GM12878 (cell line): ENCODE data around the gene PRDM16. TPM values are rescaled to one million over a fixed set of nuclear protein-coding genes. Genes with fewer than 3 reads are reported as not detected.
A peak's percentile ranks its signal among the peaks of the same experiment; 100 is the strongest.
"Not testable (repeated sequence)": the region's sequence is repeated elsewhere in the genome, so short reads cannot be mapped to it uniquely, and the experiment has no call there.

Experiments
- ATAC-seq: fragments of 200-7000 bp; cut with Tn5 transposase; 3 replicates; pipeline ENCODE4 v1.9.1; 2020; ENCODE audit warnings: mild to moderate bottlenecking, moderate library complexity
- BruUV-seq: library from RNA; stranded (reverse); fragments of 400-500 nt; replicated peaks from 2 replicates; lab custom pipeline; 2021; lab: Mats Ljungman, UMichigan
- CTCF ChIA-PET: fragments of 300-600 bp; sonication (Branson Sonifier 250); formaldehyde crosslinking; extraction: SDS; loops from one replicate; lab custom pipeline; 2021; ENCODE audit warnings: inconsistent platforms; lab: Yijun Ruan, JAX
- POLR2A ChIA-PET: fragments of 350-600 bp; formaldehyde crosslinking; extraction: SDS; loops from one replicate; lab custom pipeline; 2021; ENCODE audit warnings: inconsistent platforms; lab: Charles Lee
- RAD21 ChIA-PET: fragments of 300-600 bp; sonication (Branson Sonifier 250); formaldehyde crosslinking; loops from one replicate; lab custom pipeline; 2023; ENCODE audit warnings: antibody characterized with exemption; ENCODE audit not compliant: unreplicated experiment; lab: Charles Lee
- SMC1A ChIA-PET: fragments of 300-600 bp; sonication (Branson Sonifier 250); formaldehyde crosslinking; loops from one replicate; lab custom pipeline; 2023; ENCODE audit not compliant: unreplicated experiment, uncharacterized antibody; lab: Charles Lee
- DNase-seq: peaks from one replicate; pipeline ENCODE4 v3.0.0-alpha.2; 2011; ENCODE audit warnings: low read depth, low spot score
- FAIRE-seq: peaks from 3 replicates; lab custom pipeline; 2011; peaks lifted over from hg19 to GRCh38; lab: Jason Lieb, UNC
- H2AFZ ChIP-seq: 2 replicates; pipeline ENCODE4 v1.6.0; 2011; ENCODE audit warnings: low read depth, low read length, control low read depth; ENCODE audit not compliant: control insufficient read depth
- H3K27ac ChIP-seq: 2 replicates; pipeline ENCODE4 v1.5.1; 2011; ENCODE audit warnings: control low read depth; ENCODE audit not compliant: control insufficient read depth, insufficient read depth
- H3K27me3 ChIP-seq, 2 experiments: replicated peaks in 1 of 2; 2 replicates each; pipeline versions ENCODE4 v1.6.0 to v1.6.1; 2011; ENCODE audit warnings: low read length in 1 of 2; ENCODE audit not compliant: control insufficient read depth in 2 of 2, insufficient read depth in 2 of 2
- H3K36me3 ChIP-seq, 2 experiments: 2 replicates each; pipeline ENCODE4 v1.5.1; 2011; ENCODE audit warnings: low read length in 1 of 2; ENCODE audit not compliant: control insufficient read depth in 2 of 2, insufficient read depth in 2 of 2
- H3K4me1 ChIP-seq: 2 replicates; pipeline ENCODE4 v1.6.1; 2011; ENCODE audit warnings: mild to moderate bottlenecking, low read length, moderate library complexity, mixed read lengths; ENCODE audit not compliant: control insufficient read depth, insufficient read depth
- H3K4me2 ChIP-seq: 2 replicates; pipeline ENCODE4 v1.6.0; 2011; ENCODE audit warnings: control low read depth; ENCODE audit not compliant: control insufficient read depth, insufficient read depth
- H3K4me3 ChIP-seq: fragments of 200-600 bp; sonication (generic); 2 replicates; pipeline ENCODE4 v1.5.1; 2016
- H3K79me2 ChIP-seq: 2 replicates; pipeline ENCODE4 v1.6.0; 2011; ENCODE audit warnings: low read length; ENCODE audit not compliant: control insufficient read depth, insufficient read depth
- H3K9ac ChIP-seq: 2 replicates; pipeline ENCODE4 v1.8.0; 2011; ENCODE audit warnings: low read length, control low read depth, mixed read lengths; ENCODE audit not compliant: control insufficient read depth, insufficient read depth
- H3K9me3 ChIP-seq: replicated peaks from 3 replicates; pipeline ENCODE4 v1.5.1; 2011; ENCODE audit warnings: mild to moderate bottlenecking, low read length; ENCODE audit not compliant: control insufficient read depth, insufficient read depth
- H4K20me1 ChIP-seq: 2 replicates; pipeline ENCODE4 v1.6.0; 2011; ENCODE audit not compliant: control insufficient read depth, insufficient read depth
- CBX5 ChIP-seq: sonication (generic); IDR thresholded peaks from 2 replicates; pipeline ENCODE4 v1.6.1; 2016; ENCODE audit warnings: low read depth, moderate library complexity, mild to moderate bottlenecking, inconsistent platforms
- TCF3 ChIP-seq: IDR thresholded peaks from 2 replicates; pipeline ENCODE4 v1.6.1; 2012; ENCODE audit warnings: low read depth, mild to moderate bottlenecking, low read length, borderline replicate concordance; ENCODE audit not compliant: insufficient read depth
- WGBS: methylation state at CpG from one replicate; pipeline ENCODE4 v1.1.6; 2016; ENCODE audit warnings: low lambda C conversion rate; ENCODE audit not compliant: insufficient replicate concordance, insufficient coverage; ENCODE audit errors: missing lambda C conversion rate; 5-methylcytosine and 5-hydroxymethylcytosine counted together
- in situ Hi-C: fragments of 300-500 bp; cut with MboI; formaldehyde crosslinking; loops from 9 replicates; pipeline ENCODE4 v1.14.3; 2018; ENCODE audit warnings: mixed read lengths
- intact Hi-C: fragments of 100-400 bp; cut with micrococcal nuclease; formaldehyde crosslinking; loops from one replicate; pipeline ENCODE4 v1.14.2; 2022; ENCODE audit not compliant: unreplicated experiment
- polyA plus RNA-seq, 11 experiments: library from polyadenylated mRNA; depleted of rRNA in 4 of 11; unstranded in 6 of 11; stranded (reverse) in 5 of 11; fragments of >200 nt; fragmentation: Nextera tagmentation in 4 of 11; fragmentation: Illumina TruSeq in 1 of 11; extraction: Ambion mirVana in 4 of 11; extraction: Trizol in 1 of 11; gene quantifications; 1 replicate in 1 of 11; 2 replicates in 10 of 11; pipeline versions ENCODE4 v1.2.1 to v1.2.3, GENCODE V29; 2011 to 2016; ENCODE audit warnings: inconsistent platforms in 2 of 11, missing spikeins in 2 of 11, low read depth in 1 of 11
- total RNA-seq, 4 experiments: library from RNA; depleted of rRNA in 3 of 4; stranded (reverse); fragments of >200 nt in 3 of 4; fragmentation: Illumina TruSeq in 1 of 4; extraction: Trizol in 1 of 4; gene quantifications; 2 replicates each; pipeline versions ENCODE4 v1.2.1 to v1.2.3, GENCODE V29; 2013 to 2021
- TF ChIP-seq, protein P1 (sequence below): IDR thresholded peaks from 2 replicates; pipeline ENCODE4 v1.6.1; 2011; ENCODE audit warnings: borderline replicate concordance, low read depth, mild to moderate bottlenecking, moderate library complexity, low read length; ENCODE audit not compliant: insufficient read depth, poor library complexity, severe bottlenecking

PRDM16 gene
- total and polyA plus RNA-seq, 10 of the 15 experiments (the other 5 are each of a cell fraction or from before 2014, with no cell fraction given) = 0.03 TPM; not detected in 9

DNA sequence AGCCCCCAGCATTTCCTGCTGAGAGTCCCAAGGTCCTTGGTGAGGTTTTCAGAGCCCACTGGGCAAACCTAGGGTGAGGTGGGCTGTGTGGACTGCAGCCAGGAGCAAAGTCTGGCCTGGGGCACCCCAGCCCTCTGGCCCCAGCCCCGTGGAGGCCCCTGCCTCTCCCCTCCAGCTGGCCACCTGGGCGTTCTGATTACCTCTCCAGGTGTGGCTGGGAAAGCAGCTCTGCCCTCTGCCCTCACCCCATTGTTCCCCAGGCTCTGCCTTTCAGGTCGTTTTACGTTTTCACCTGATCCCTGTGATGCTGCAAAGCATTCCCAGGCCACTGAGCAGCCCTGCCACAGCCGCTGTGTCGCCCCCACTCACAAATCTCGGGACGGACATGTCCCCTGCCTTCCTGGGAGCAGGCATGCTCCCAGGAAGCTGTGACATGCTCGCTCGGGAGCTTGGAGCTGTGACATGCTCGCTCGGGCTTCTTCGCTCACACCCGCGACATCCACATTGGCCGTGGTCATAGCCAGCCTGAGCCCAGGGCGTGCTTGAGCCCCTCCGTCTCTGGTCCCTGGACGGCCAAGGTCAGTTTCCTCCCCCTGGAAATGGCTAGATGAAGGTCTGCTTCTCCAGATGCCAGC lies 216.2 kb downstream of the PRDM16 start:
- FAIRE-seq (no peak), DNase-seq (no peak), ATAC-seq (no peak)
- H3K4me2 ChIP-seq = no peak overlapping the region
- H3K4me3 ChIP-seq = no peak overlapping the region
- H3K79me2 ChIP-seq = no peaks in the 10 kb centered on the region
- POLR2A ChIA-PET = no interaction called here
- CTCF ChIA-PET = interaction anchor here (0.6 kb wide), 1 partner anchor 21 kb away, joined by 3 read pairs; no protein-coding TSS in a partner anchor
- SMC1A ChIA-PET = no interaction called here
- H3K27ac ChIP-seq = no peak overlapping the region
- TF ChIP-seq TCF3 = 0 out of 2 replicates have a peak, but pooled peaks have one; percentile 15
- TF ChIP-seq, protein P1, sequence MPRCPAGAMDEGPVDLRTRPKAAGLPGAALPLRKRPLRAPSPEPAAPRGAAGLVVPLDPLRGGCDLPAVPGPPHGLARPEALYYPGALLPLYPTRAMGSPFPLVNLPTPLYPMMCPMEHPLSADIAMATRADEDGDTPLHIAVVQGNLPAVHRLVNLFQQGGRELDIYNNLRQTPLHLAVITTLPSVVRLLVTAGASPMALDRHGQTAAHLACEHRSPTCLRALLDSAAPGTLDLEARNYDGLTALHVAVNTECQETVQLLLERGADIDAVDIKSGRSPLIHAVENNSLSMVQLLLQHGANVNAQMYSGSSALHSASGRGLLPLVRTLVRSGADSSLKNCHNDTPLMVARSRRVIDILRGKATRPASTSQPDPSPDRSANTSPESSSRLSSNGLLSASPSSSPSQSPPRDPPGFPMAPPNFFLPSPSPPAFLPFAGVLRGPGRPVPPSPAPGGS = peak; percentile 61
- TF ChIP-seq CBX5 = no peak
- intact Hi-C loops (no loop called here), in situ Hi-C loops (no loop called here)
- WGBS = 25% methylated on average over 18 of the region's 19 CpGs
- H3K36me3 ChIP-seq = no peaks in the 10 kb centered on the region
- no peaks in the 10 kb centered on the region for H3K27me3 ChIP-seq
- no peaks in the 10 kb centered on the region for H3K9me3 ChIP-seq
- no peaks in the 10 kb centered on the region for H3K4me1 ChIP-seq
- H4K20me1 ChIP-seq = no peaks in the 10 kb centered on the region
- RAD21 ChIA-PET = no interaction called here
- no TSS peak for BruUV-seq
- no peak overlapping the region for H2AFZ ChIP-seq
- H3K9ac ChIP-seq = no peak overlapping the region

DNA sequence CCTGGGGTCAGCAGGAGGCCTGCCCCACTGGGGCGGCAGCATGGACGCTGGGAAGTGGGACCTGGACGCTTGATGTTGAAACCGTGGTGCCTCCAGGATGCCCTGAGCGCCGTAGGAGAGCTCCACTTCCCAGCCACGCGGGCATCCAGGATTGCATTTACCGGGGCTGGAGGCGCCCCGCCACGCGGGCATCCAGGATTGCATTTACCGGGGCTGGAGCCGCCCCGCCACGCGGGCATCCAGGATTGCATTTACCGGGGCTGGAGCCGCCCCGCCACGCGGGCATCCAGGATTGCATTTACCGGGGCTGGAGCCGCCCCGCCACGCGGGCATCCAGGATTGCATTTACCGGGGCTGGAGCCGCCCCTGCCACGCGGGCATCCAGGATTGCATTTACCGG lies 218.1 kb downstream of the PRDM16 start:
- H3K27me3 ChIP-seq, BruUV-seq, RAD21 ChIA-PET, H3K27ac ChIP-seq, ATAC-seq, FAIRE-seq, H3K4me1 ChIP-seq, H4K20me1 ChIP-seq, H3K36me3 ChIP-seq, POLR2A ChIA-PET, in situ Hi-C loops, H3K79me2 ChIP-seq, H3K4me2 ChIP-seq, H2AFZ ChIP-seq, SMC1A ChIA-PET, DNase-seq, H3K4me3 ChIP-seq, H3K9me3 ChIP-seq, CTCF ChIA-PET, H3K9ac ChIP-seq, intact Hi-C loops: not testable (repeated sequence)
- 33% methylated on average over 13 of the region's 33 CpGs for WGBS
